Measurements from ENCODE around the gene SUPT20HL2. TPM values are rescaled to one million over a fixed set of nuclear protein-coding genes. Genes with fewer than 3 reads are reported as not detected.

Gene SUPT20HL2
- total RNA-seq (2021; fragmentation: NEBNext Ultra II Directional; extraction: Animal tissue kit (Norgen Biotek cat#: 25700)) (not detected in 2 replicates), polyA plus RNA-seq (2011; rRNA removed) (not detected in 2 replicates), polyA minus RNA-seq (2011; rRNA and poly(A)+ RNA removed) (not detected in 2 replicates)
- polyA plus RNA-seq (2011; cell fraction: cytosol; rRNA removed) = not detected
- polyA plus RNA-seq (2011; cell fraction: nucleus; rRNA removed) = not detected
- 0.19 to 0.25 TPM (median 0.24 TPM) in 4 replicates for polyA plus RNA-seq (2012, experiment 1 of 2)
- polyA plus RNA-seq (2012, experiment 2 of 2) = not detected
- not detected for polyA plus RNA-seq (2013, experiment 1 of 2)
- polyA plus RNA-seq (2013, experiment 2 of 2) = not detected
- not detected for polyA minus RNA-seq (2011; cell fraction: cytosol; rRNA and poly(A)+ RNA removed)
- polyA minus RNA-seq (2011; cell fraction: nucleus; rRNA and poly(A)+ RNA removed) = not detected
- long read RNA-seq, experiment 1 = 0 reads
- long read RNA-seq, experiment 2 = 0 reads

- Histone ChIP-seq H3K9ac (replicated peaks in 1 of 4; ENCODE audit: extremely low read depth in 1 of 4, low read depth in 3 of 4, low read length in 3 of 4) (no peak within 1 kb of the TSS), H3K18ac (ENCODE audit: extremely low read depth, low read length) (no peak within 1 kb of the TSS), H2BK5ac (ENCODE audit: low read depth, low read length) (no peak within 1 kb of the TSS), H2AK5ac (ENCODE audit: low read depth, low read length) (no peak within 1 kb of the TSS), H3K27ac (ENCODE audit: low read depth, low read length) (no peak within 1 kb of the TSS), H4K5ac (ENCODE audit: insufficient read length, low read depth, low read length) (no peak within 1 kb of the TSS), H3K4me1 (replicated peaks in 1 of 4; ENCODE audit: control insufficient read depth in 3 of 4, insufficient read depth in 4 of 4, low read length in 3 of 4) (peaks cover 0 to 6% (median 2%) of the 10 kb centered on the region in 4 experiments; a peak in 2 of 7 replicates), H3K4me3 (ENCODE audit: extremely low read depth in 1 of 4, insufficient read depth in 2 of 4, low read depth in 3 of 4, low read length in 4 of 4) (no peak within 1 kb of the TSS), H3K4ac (replicated peaks; ENCODE audit: insufficient read length, low read depth, low read length) (no peak within 1 kb of the TSS), H4K20me1 (replicated peaks in 1 of 2; ENCODE audit: control insufficient read depth in 1 of 2, insufficient read depth in 2 of 2, low read length in 2 of 2) (no peaks in the 10 kb centered on the region), H3K36me3 (ENCODE audit: control insufficient read depth in 2 of 4, insufficient read depth in 4 of 4, low read length in 3 of 4) (no peaks in the 10 kb centered on the region), H2BK120ac (replicated peaks; ENCODE audit: low read depth, low read length) (no peak within 1 kb of the TSS), H2AFZ (ENCODE audit: low read length) (no peak within 1 kb of the TSS), H4K8ac (ENCODE audit: extremely low read depth, insufficient read depth, low read length) (no peak within 1 kb of the TSS; the same call in 1 of the 2 replicates), H3K23ac (ENCODE audit: insufficient read length) (no peak within 1 kb of the TSS), H3K27me3 (replicated peaks in 1 of 4; ENCODE audit: control insufficient read depth in 3 of 4, extremely low read depth in 1 of 4, insufficient read depth in 3 of 4, low read length in 3 of 4) (no peaks in the 10 kb centered on the region), H3K4me2 (ENCODE audit: insufficient read depth in 1 of 2, low read depth in 2 of 2, low read length in 2 of 2) (no peak within 1 kb of the TSS), H3K56ac (replicated peaks; ENCODE audit: insufficient read length, low read depth, low read length) (no peak within 1 kb of the TSS), H2BK20ac (ENCODE audit: low read length) (no peak within 1 kb of the TSS), H3K79me1 (ENCODE audit: low read depth, low read length) (no peaks in the 10 kb centered on the region), H3K23me2 (ENCODE audit: low read depth, low read length) (no peaks in the 10 kb centered on the region), H2BK15ac (ENCODE audit: low read length) (no peak within 1 kb of the TSS), H3K9me3 (ENCODE audit: insufficient read depth in 2 of 2, low read depth in 1 of 2, low read length in 1 of 2) (no peaks in the 10 kb centered on the region), H4K91ac (replicated peaks; ENCODE audit: insufficient read length, low read length) (no peak within 1 kb of the TSS), H3K14ac (ENCODE audit: insufficient read length) (no peak within 1 kb of the TSS), H2BK12ac (ENCODE audit: low read depth, low read length) (no peak within 1 kb of the TSS), H3K79me2 (ENCODE audit: control insufficient read depth in 1 of 2, insufficient read depth in 2 of 2, low read length in 2 of 2) (no peaks in the 10 kb centered on the region)
- DNase-seq (ENCODE audit: low read depth in 1 of 2, low spot score in 2 of 2) = no peak
- FAIRE-seq = no peak
- 98% methylated on average over 13 of the region's 39 CpGs; no CpG with 5 or more reads in 1 of the 2 experiments for WGBS, 2 experiments (ENCODE audit: extremely low coverage in 1 of 2, insufficient coverage in 1 of 2, insufficient read length in 1 of 2, insufficient replicate concordance in 2 of 2, low coverage in 1 of 2, low lambda C conversion rate in 2 of 2, missing lambda C conversion rate in 1 of 2)
- POLR2A ChIA-PET (ENCODE audit: partially characterized antibody) = no interaction called here
- CTCF ChIA-PET (ENCODE audit: partially characterized antibody) = interaction anchor here (1.2 kb wide), 1 partner anchor 9 kb away, joined by 3 read pairs; no protein-coding TSS in a partner anchor
Measured at GRCh38 chrX:24314019-24314635, at the start of gene SUPT20HL2. TSS of gene SUPT20HL2 (minus strand) at chrX:24314069. CDS start at chrX:24313315, 754 bp downstream.
